NCI-H526 (cell line): ENCODE measurements around the gene BMPR1B.
"Not testable (repeated sequence)": the region's sequence is repeated elsewhere in the genome, so short reads cannot be mapped to it uniquely, and the experiment has no call there.

Source experiments
- DNase-seq, 2 experiments: peaks; one replicate each; lab custom pipeline; 2025; lab: John Stamatoyannopoulos, UW

The BMPR1B gene

GRCh38 chr4:95038791-95039190, 281.0 kb downstream of the BMPR1B start:
- DNase-seq: no peak

- no peak for DNase-seq
Observed at GRCh38 chr4:95044324-95044837, 286.6 kb downstream of the BMPR1B start.

- no peak for DNase-seq
Observed at GRCh38 chr4:95045429-95045828, 287.7 kb downstream of the BMPR1B start.

GRCh38 chr4:95048296-95048695, 290.5 kb downstream of the BMPR1B start:
- no peak for DNase-seq

- DNase-seq: no peak
Observed at GRCh38 chr4:95049551-95050233, 291.9 kb downstream of the BMPR1B start.

- DNase-seq: no peak
Observed at GRCh38 chr4:95050980-95051701, 293.4 kb downstream of the BMPR1B start.

- DNase-seq: no peak
Observed at GRCh38 chr4:95051702-95052020, 293.9 kb downstream of the BMPR1B start.

- DNase-seq: no peak
Observed at GRCh38 chr4:95058991-95059390, 301.2 kb downstream of the BMPR1B start.

- DNase-seq: no peak
Observed at GRCh38 chr4:95059663-95060062, 301.9 kb downstream of the BMPR1B start.

- no peak for DNase-seq
Observed at GRCh38 chr4:95061220-95061619, 303.5 kb downstream of the BMPR1B start.

- DNase-seq: not testable (repeated sequence)
Observed at GRCh38 chr4:95061801-95062200, 304.0 kb downstream of the BMPR1B start.

- no peak for DNase-seq
Observed at GRCh38 chr4:95066050-95066449, 308.3 kb downstream of the BMPR1B start.

- no peak for DNase-seq
Observed at GRCh38 chr4:95068401-95068800, 310.6 kb downstream of the BMPR1B start.

GRCh38 chr4:95068818-95069478, 311.2 kb downstream of the BMPR1B start:
- DNase-seq: no peak

- no peak for DNase-seq
Observed at GRCh38 chr4:95071851-95072250, 314.1 kb downstream of the BMPR1B start.

- no peak for DNase-seq
Observed at GRCh38 chr4:95073646-95074045, 315.9 kb downstream of the BMPR1B start.

GRCh38 chr4:95077864-95078263, 320.1 kb downstream of the BMPR1B start:
- no peak for DNase-seq

- DNase-seq: no peak
Observed at GRCh38 chr4:95080969-95081368, 323.2 kb downstream of the BMPR1B start.

- no peak for DNase-seq
Observed at GRCh38 chr4:95084584-95084983, 326.8 kb downstream of the BMPR1B start.

- DNase-seq: no peak
Observed at GRCh38 chr4:95085124-95085833, 327.5 kb downstream of the BMPR1B start.

- no peak for DNase-seq
Observed at GRCh38 chr4:95086551-95086950, 328.8 kb downstream of the BMPR1B start.

- no peak for DNase-seq
Observed at GRCh38 chr4:95087657-95088455, 330.1 kb downstream of the BMPR1B start.
